ENCODE results near the gene TRPV5. TPM values are rescaled to one million over a fixed set of nuclear protein-coding genes. Genes with fewer than 3 reads are reported as not detected.

Gene TRPV5
- total RNA-seq, 1 donor from 2014 or later: not detected

- Histone ChIP-seq H3K36me3 (no peaks in the 10 kb centered on the region), H3K9me3 (no peaks in the 10 kb centered on the region), H3K4me1 (no peaks in the 10 kb centered on the region), H3K27me3 (ENCODE audit: low read depth) (peaks cover 12% of the 10 kb centered on the region), H3K27ac (no peak overlapping the region), H3K4me3 (no peak overlapping the region)
- TF ChIP-seq CTCF (IDR thresholded peaks at IDR 0.05): peak; percentile 78
- intact Hi-C loops (cut with DNase I): no loop called here
- ATAC-seq (peak; percentile 40 to 43), DNase-seq (no peak)
Measured at GRCh38 chr7:142880876-142881505, 52.6 kb downstream of the TRPV5 start.

- no peak for TF ChIP-seq CTCF (IDR thresholded peaks at IDR 0.05)
- Histone ChIP-seq H3K27me3 (ENCODE audit: low read depth) (peaks cover 11% of the 10 kb centered on the region), H3K36me3 (no peaks in the 10 kb centered on the region), H3K4me3 (no peak overlapping the region), H3K27ac (no peak overlapping the region), H3K9me3 (no peaks in the 10 kb centered on the region), H3K4me1 (no peaks in the 10 kb centered on the region)
- DNase-seq: no peak
- no peak for ATAC-seq
- intact Hi-C loops (cut with DNase I): no loop called here
Measured at GRCh38 chr7:142879060-142879459, 54.5 kb downstream of the TRPV5 start.

- Histone ChIP-seq H3K36me3 (no peaks in the 10 kb centered on the region), H3K4me1 (no peaks in the 10 kb centered on the region), H3K4me3 (no peak overlapping the region), H3K9me3 (no peaks in the 10 kb centered on the region), H3K27me3 (ENCODE audit: low read depth) (peaks cover 8% of the 10 kb centered on the region), H3K27ac (no peak overlapping the region)
- DNase-seq (no peak), ATAC-seq (no peak)
- intact Hi-C loops (cut with DNase I): no loop called here
- no peak for TF ChIP-seq CTCF (IDR thresholded peaks at IDR 0.05)
Measured at GRCh38 chr7:142878315-142878714, 55.2 kb downstream of the TRPV5 start.

GRCh38 chr7:142876991-142877910, 56.3 kb downstream of the TRPV5 start:
- H3K4me3 ChIP-seq: no peak overlapping the region
- DNase-seq (no peak), ATAC-seq (no peak)
- intact Hi-C loops (cut with DNase I): no loop called here
- H3K9me3 ChIP-seq: no peaks in the 10 kb centered on the region
- H3K27ac ChIP-seq: no peak overlapping the region
- H3K27me3 ChIP-seq (ENCODE audit: low read depth): peaks cover 4% of the 10 kb centered on the region
- no peaks in the 10 kb centered on the region for H3K4me1 ChIP-seq
- no peaks in the 10 kb centered on the region for H3K36me3 ChIP-seq
- TF ChIP-seq CTCF (IDR thresholded peaks at IDR 0.05): no peak

GRCh38 chr7:142876236-142876960, 57.1 kb downstream of the TRPV5 start:
- H3K27ac ChIP-seq: no peak overlapping the region
- no peaks in the 10 kb centered on the region for H3K9me3 ChIP-seq
- H3K36me3 ChIP-seq: no peaks in the 10 kb centered on the region
- H3K4me1 ChIP-seq: no peaks in the 10 kb centered on the region
- ATAC-seq (no peak), DNase-seq (no peak)
- intact Hi-C loops (cut with DNase I): no loop called here
- H3K27me3 ChIP-seq (ENCODE audit: low read depth): peaks cover 4% of the 10 kb centered on the region
- no peak overlapping the region for H3K4me3 ChIP-seq
- TF ChIP-seq CTCF (IDR thresholded peaks at IDR 0.05): no peak
